Measurements from ENCODE around the gene LILRA5. TPM values are rescaled to one million over a fixed set of nuclear protein-coding genes. Genes with fewer than 3 reads are reported as not detected.
A peak's percentile ranks its signal among the peaks of the same experiment; 100 is the strongest.
"Not testable (repeated sequence)": the region's sequence is repeated elsewhere in the genome, so short reads cannot be mapped to it uniquely, and the experiment has no call there.

LILRA5 gene
- 10 to 100 TPM in 1 of 4 donors, 1 to 10 TPM in 3; 3.7 to 13.2 (median 7.8) TPM for total RNA-seq

DNA sequence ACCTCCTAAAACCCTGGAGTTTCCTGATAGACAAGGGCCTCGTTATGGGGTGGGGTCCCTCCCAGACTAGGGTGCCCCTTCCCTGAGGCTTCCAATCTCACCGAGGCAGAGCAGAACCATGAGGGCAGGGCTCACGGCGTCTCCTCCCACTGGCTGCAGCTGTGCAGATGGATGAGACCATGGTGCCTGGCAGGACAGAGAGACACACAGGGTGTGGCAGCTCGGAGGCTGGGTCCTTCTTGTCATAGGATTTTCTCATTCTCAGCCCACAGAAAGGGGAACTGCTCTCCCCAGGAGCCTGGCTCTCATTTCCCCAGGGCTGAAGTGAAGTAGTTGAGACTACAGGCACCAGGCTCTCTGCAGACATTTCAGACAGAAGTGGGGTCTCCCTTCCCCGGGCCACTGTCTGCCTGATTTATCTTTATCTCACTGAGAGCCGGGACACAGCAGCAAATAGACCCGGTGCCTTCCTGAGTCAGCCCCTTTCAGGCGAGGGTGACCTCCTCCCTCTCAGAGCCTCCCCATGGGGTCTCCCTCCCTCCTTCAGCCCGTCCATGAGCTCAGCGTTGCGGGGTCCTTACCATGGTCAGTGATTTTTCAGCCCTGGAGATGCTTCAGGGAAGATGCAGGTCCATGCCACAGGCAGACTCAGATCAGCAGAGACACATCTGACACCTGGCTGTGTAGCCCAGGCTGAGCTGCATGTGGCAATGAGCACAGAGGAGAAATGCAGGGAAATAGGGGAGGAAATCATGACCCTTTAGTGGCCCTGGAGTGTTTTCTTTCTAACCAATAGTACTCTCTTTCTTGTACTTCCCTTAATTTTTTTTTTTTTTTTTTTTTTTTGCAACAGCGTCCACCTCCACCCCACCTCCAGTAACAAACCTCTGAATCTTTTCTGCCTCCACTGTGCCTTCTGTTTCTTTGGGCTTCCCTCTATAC lies at the start of gene LILRA5:
Gene LILRA5 (minus strand): TSS at position 731 of the 942 bp plus-strand sequence. CDS start 147 bp downstream, at position 584.
- DNase-seq (ENCODE audit: low spot score) (no peak), ATAC-seq (ENCODE audit: low FRiP score) (peak; percentile 57)
- TF ChIP-seq, protein P1, sequence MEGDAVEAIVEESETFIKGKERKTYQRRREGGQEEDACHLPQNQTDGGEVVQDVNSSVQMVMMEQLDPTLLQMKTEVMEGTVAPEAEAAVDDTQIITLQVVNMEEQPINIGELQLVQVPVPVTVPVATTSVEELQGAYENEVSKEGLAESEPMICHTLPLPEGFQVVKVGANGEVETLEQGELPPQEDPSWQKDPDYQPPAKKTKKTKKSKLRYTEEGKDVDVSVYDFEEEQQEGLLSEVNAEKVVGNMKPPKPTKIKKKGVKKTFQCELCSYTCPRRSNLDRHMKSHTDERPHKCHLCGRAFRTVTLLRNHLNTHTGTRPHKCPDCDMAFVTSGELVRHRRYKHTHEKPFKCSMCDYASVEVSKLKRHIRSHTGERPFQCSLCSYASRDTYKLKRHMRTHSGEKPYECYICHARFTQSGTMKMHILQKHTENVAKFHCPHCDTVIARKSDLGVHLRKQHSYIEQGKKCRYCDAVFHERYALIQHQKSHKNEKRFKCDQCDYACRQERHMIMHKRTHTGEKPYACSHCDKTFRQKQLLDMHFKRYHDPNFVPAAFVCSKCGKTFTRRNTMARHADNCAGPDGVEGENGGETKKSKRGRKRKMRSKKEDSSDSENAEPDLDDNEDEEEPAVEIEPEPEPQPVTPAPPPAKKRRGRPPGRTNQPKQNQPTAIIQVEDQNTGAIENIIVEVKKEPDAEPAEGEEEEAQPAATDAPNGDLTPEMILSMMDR (IDR thresholded peaks at IDR 0.05): no peak

DNA sequence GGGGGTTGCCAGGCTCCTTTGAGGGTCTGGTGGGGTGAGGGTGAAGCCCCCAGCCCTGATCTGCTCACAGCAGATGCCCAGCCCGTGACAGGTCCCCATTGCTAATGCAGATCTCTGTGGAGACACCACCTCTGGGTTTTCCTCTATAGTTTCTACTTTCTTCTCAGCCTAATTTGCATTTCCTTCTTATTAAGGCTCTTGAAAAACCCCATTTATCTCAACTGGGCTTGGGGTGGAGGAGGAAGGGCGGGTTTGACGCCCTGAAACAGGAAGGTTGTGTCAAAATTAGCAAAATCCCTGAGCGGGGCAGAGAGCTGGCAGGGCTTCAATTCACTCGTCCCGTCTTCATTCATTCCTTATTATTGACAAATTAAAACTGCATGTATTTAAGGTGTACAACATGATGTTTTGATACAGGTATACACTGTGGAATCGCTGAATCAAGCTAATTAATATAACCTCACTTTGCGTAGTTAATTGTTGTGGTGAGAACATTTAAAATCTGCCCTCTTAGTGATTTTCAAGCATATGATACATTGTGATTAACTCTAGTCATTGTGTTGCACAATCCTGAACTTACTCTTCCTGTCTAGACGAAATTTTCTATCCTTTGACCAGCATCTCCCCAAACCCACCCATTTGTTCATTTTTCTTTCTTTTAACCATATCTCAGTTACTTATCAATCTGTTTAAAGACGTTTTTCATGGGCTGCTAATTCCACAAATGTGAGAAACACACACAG lies 48.9 kb upstream of the LILRA5 start:
- not testable (repeated sequence) for DNase-seq (ENCODE audit: low spot score); ATAC-seq (ENCODE audit: low FRiP score)

DNA sequence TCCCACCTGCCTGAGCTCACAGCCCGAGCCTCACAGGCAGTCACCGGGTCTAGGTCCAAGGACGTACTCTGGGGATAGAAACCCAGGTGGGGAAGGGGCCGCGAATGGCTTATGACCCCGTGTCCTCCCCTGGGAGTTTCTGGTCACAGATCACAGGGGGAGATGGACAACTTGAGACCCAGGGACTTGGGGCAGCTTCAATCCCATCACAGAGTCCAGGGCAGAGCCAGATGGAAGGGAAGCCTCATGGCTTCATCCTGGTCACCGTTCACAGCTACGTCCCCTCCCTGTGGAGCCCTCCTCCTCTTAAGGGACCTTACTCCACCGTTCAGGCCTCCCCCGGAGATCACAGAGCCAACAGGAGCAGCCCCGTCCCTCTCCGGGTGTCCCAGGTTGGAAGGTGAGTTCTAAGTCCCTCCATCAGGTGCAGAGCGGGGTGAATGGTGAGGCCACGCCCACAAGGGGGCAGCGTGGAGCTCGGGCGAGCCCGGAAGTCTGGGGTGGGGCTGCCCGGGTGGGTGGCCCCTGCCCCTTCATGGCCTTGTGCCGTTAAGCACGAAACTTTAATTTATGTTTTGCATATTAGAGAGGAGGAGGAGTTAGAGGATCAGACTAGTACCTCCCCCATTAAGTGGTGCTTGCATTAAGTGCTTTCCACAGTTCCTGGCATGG lies 46.3 kb upstream of the LILRA5 start:
- not testable (repeated sequence) for DNase-seq (ENCODE audit: low spot score); ATAC-seq (ENCODE audit: low FRiP score)

DNA sequence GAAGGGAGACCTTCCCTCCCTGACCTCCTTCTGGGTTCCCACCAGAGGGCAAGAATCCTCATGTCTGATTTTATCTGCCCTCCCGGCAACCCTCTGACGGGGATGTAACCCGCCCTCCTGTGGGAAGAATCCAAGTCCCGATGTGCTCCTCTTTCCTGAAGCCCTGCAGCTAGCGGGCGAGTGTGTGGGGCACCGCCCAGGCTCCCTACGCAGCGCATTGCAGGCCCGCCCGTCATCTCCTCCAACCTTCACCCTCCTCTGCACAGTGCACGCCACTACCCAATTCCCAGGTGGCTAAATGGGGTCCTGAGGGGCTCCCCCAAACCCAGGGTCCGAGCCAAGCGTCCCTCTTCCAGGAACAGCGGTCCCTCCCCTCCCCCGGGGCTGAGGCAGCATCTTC lies 44.4 kb upstream of the LILRA5 start:
- DNase-seq (ENCODE audit: low spot score): no peak
- ATAC-seq (ENCODE audit: low FRiP score): no peak
- TF ChIP-seq, protein P1 (IDR thresholded peaks at IDR 0.05): no peak

DNA sequence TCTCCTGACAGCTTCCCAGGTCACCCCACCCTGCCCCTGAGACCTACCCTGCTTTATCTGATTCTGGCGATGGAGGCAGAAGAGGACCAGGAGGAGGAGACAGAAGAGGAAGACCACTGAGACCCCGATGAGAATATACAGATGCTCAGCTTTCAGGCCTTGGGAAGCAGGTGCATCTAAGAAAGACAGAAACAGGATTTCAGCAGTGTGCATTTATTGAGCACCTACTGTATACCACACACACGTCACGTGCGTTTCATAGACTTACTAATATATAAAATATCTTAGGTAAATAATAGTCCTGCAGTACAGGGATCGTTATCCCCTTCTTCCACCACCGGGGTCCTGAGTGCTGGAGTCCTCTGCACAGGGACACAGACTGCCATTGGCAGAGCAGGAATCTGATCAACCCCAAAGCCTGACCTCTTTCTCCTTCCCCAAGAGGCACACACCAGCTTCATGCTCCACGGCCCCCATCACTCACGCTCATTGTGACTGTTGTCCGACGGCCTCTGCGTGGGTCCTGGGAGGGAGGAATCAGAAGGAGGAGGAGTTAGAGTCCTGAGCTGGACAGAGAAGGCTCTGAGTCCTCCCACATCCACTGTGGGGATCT lies 43.6 kb upstream of the LILRA5 start:
- ATAC-seq (ENCODE audit: low FRiP score) (no peak), DNase-seq (ENCODE audit: low spot score) (no peak)
- TF ChIP-seq, protein P1 (IDR thresholded peaks at IDR 0.05): no peak

DNA sequence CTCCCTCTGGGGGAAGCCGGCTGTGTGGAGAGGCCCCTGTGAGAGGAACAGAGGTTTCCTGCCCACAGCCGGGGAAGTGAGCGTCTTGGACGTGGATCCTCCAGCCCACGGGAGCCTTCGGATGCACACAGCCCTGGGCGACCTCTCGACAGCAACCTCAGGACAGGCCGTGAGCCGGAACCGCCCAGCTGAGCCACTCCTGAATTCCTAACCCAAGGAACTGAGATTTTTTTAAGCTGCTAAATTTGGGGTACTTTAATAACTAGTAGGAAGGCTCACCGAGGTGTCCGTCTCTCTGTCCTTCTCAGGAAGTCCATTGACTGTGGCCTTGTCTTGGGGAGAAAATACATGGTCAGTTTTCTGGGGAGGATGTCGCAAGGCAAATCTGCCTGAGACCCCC lies 42.7 kb upstream of the LILRA5 start:
- TF ChIP-seq, protein P1 (IDR thresholded peaks at IDR 0.05): no peak
- DNase-seq (ENCODE audit: low spot score) (no peak), ATAC-seq (ENCODE audit: low FRiP score) (no peak)

DNA sequence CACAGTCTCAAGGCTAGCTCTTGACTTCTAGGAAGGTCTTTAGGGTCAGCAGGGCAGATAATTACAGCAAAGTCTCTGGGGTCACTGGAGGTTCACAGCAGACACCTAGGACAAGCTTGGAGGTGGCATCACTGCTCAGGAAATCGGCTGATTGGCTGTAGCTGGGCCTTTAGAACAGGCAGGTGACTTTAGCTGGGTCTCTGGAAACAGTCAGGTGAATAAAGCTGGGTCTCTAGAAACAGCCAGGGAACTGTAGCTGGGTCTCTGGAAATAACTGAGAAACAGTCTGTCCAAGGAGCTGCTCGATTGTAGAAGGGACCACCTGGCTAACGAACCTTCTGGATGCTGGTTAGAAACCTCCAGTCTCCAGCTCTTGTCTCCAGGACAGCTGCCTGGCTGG lies 41.8 kb upstream of the LILRA5 start:
- ATAC-seq (ENCODE audit: low FRiP score) (no peak), DNase-seq (ENCODE audit: low spot score) (no peak)
- TF ChIP-seq, protein P1 (IDR thresholded peaks at IDR 0.05): no peak

All from omental fat pad (tissue), 4 donors.